OCI-LY1 (cell line): ENCODE measurements around the gene NOC3L.

Experiments used
- H2AFZ ChIP-seq: fragments of 200-600 bp; sonication (generic), shearing (Covaris generic); 2 replicates; pipeline ENCODE4 v1.6.0; 2014; ENCODE audit warnings: antibody characterized with exemption, mild to moderate bottlenecking, low read length
- H3F3A ChIP-seq: fragments of 200-600 bp; sonication (generic), shearing (Covaris generic); 2 replicates; pipeline ENCODE4 v1.6.0; 2014; ENCODE audit warnings: mild to moderate bottlenecking, antibody characterized with exemption, low read length, moderate library complexity; ENCODE audit not compliant: insufficient read depth
- H3K27ac ChIP-seq: fragments of 200-600 bp; sonication (generic); 2 replicates; pipeline ENCODE4 v1.5.1; 2014; ENCODE audit warnings: low read length, mixed run types, mild to moderate bottlenecking, low read depth; ENCODE audit not compliant: poor library complexity, severe bottlenecking
- H3K27me3 ChIP-seq: fragments of 200-600 bp; sonication (generic); 2 replicates; pipeline ENCODE4 v1.6.0; 2014; ENCODE audit warnings: antibody characterized with exemption, mild to moderate bottlenecking, low read length, moderate library complexity; ENCODE audit not compliant: insufficient read depth
- H3K36me3 ChIP-seq: fragments of 200-600 bp; sonication (generic); 2 replicates; pipeline ENCODE4 v1.6.1; 2014; ENCODE audit warnings: mild to moderate bottlenecking, antibody characterized with exemption, low read length, moderate library complexity, mixed read lengths; ENCODE audit not compliant: insufficient read depth
- H3K4me1 ChIP-seq: fragments of 200-600 bp; sonication (generic); 2 replicates; pipeline ENCODE4 v1.5.1; 2014; ENCODE audit warnings: mild to moderate bottlenecking, low read length, moderate library complexity; ENCODE audit not compliant: insufficient read depth, severe bottlenecking
- H3K4me2 ChIP-seq: fragments of 200-600 bp; sonication (generic), shearing (Covaris generic); 2 replicates; pipeline ENCODE4 v1.6.1; 2014; ENCODE audit warnings: low read length
- H3K4me3 ChIP-seq: fragments of 200-600 bp; sonication (generic); 2 replicates; pipeline ENCODE4 v1.5.1; 2014; ENCODE audit warnings: low read length, low read depth, mild to moderate bottlenecking, mixed read lengths; ENCODE audit not compliant: poor library complexity, severe bottlenecking
- H3K79me2 ChIP-seq: fragments of 200-600 bp; shearing (Covaris generic); 2 replicates; pipeline ENCODE4 v1.6.1; 2016; ENCODE audit warnings: mixed run types, low read length, mixed read lengths; ENCODE audit not compliant: insufficient read depth
- H3K9ac ChIP-seq: fragments of 200-600 bp; sonication (generic), shearing (Covaris generic); 2 replicates; pipeline ENCODE4 v1.6.1; 2014; ENCODE audit warnings: mild to moderate bottlenecking, low read length, mixed read lengths
- H3K9me2 ChIP-seq: fragments of 200-600 bp; sonication (generic), shearing (Covaris generic); 2 replicates; pipeline ENCODE4 v1.6.1; 2014; ENCODE audit warnings: low read depth, mild to moderate bottlenecking, low read length, mixed read lengths
- H3K9me3 ChIP-seq: fragments of 200-600 bp; shearing (Covaris generic); 2 replicates; pipeline ENCODE4 v1.6.1; 2014; ENCODE audit warnings: low read length, mixed read lengths
- H4K20me1 ChIP-seq: fragments of 200-600 bp; sonication (generic), shearing (Covaris generic); 2 replicates; pipeline ENCODE4 v1.6.0; 2016; ENCODE audit warnings: mild to moderate bottlenecking, low read length; ENCODE audit not compliant: insufficient read depth
- EZH2 ChIP-seq: fragments of 200-600 bp; sonication (generic), shearing (Covaris generic); IDR thresholded peaks from 2 replicates; pipeline ENCODE4 v1.8.0; 2017; ENCODE audit warnings: borderline replicate concordance, mixed run types, mild to moderate bottlenecking, antibody characterized with exemption, low read length, moderate library complexity, mixed read lengths
- TF ChIP-seq, protein P1 (sequence below): fragments of 200-600 bp; sonication (generic), shearing (Covaris generic); IDR thresholded peaks from 2 replicates; pipeline ENCODE4 v1.5.1; 2017; ENCODE audit warnings: mild to moderate bottlenecking, antibody characterized with exemption, low read length, moderate library complexity, mixed read lengths

The NOC3L gene

DNA sequence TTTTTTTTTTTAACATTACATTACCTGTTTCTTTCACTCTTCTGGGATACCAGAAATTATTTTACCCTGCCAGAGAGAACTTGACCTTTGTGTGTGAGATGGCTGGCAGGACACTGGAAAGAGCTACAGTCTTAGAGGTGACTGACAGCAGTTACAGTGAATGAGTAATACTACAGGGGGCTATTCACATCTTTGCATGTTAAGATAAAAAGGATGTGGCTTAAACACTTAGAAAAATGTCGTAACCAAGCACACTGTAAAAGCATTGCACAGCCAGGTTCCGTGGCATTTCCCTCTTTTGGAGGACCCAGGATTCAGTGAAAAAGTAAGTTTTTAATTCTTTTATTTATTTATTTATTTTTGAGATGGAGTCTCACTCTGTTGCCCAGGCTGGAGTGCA, 20.8 kb upstream of the NOC3L start:
- no peaks in the 10 kb centered on the region for H3K36me3 ChIP-seq
- no peak overlapping the region for H3K4me3 ChIP-seq
- no peaks in the 10 kb centered on the region for H3K9me3 ChIP-seq
- no peaks in the 10 kb centered on the region for H3F3A ChIP-seq
- H3K79me2 ChIP-seq = no peaks in the 10 kb centered on the region
- no peak for TF ChIP-seq EZH2
- TF ChIP-seq, protein P1, sequence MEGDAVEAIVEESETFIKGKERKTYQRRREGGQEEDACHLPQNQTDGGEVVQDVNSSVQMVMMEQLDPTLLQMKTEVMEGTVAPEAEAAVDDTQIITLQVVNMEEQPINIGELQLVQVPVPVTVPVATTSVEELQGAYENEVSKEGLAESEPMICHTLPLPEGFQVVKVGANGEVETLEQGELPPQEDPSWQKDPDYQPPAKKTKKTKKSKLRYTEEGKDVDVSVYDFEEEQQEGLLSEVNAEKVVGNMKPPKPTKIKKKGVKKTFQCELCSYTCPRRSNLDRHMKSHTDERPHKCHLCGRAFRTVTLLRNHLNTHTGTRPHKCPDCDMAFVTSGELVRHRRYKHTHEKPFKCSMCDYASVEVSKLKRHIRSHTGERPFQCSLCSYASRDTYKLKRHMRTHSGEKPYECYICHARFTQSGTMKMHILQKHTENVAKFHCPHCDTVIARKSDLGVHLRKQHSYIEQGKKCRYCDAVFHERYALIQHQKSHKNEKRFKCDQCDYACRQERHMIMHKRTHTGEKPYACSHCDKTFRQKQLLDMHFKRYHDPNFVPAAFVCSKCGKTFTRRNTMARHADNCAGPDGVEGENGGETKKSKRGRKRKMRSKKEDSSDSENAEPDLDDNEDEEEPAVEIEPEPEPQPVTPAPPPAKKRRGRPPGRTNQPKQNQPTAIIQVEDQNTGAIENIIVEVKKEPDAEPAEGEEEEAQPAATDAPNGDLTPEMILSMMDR = no peak
- no peak overlapping the region for H3K27ac ChIP-seq
- no peaks in the 10 kb centered on the region for H3K27me3 ChIP-seq
- no peak overlapping the region for H2AFZ ChIP-seq
- no peak overlapping the region for H3K9ac ChIP-seq
- H3K9me2 ChIP-seq = no peaks in the 10 kb centered on the region
- no peaks in the 10 kb centered on the region for H3K4me1 ChIP-seq
- H3K4me2 ChIP-seq = no peak overlapping the region
- no peaks in the 10 kb centered on the region for H4K20me1 ChIP-seq

DNA sequence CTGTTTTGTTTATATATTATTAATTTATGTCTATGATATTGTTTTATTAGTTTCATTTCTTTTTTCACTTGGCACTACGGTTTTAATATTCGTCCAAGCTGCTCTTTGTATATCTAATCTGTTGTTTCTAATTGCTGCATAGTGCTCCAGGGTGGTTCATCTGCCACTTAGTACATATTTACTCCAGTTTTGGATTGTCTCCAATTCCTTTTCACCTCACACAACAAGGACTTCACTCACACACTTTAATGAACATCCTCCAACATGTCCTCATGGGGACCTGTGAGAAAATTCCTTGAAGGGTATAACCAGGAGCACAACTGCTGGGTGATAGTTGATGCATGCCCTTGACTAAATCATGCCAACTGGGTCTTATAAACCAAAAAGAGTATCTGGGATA, 14.1 kb upstream of the NOC3L start:
- Histone ChIP-seq H3K27me3 (no peaks in the 10 kb centered on the region), H3K9ac (no peak overlapping the region), H2AFZ (no peak overlapping the region), H3K4me2 (no peak overlapping the region), H3K9me2 (no peaks in the 10 kb centered on the region), H3K9me3 (no peaks in the 10 kb centered on the region), H3K79me2 (no peaks in the 10 kb centered on the region), H3K4me1 (no peaks in the 10 kb centered on the region), H3K36me3 (no peaks in the 10 kb centered on the region), H3K4me3 (no peak overlapping the region), H3K27ac (no peak overlapping the region), H4K20me1 (no peaks in the 10 kb centered on the region), H3F3A (no peaks in the 10 kb centered on the region)
- TF ChIP-seq, protein P1 = no peak
- TF ChIP-seq EZH2 = no peak

DNA sequence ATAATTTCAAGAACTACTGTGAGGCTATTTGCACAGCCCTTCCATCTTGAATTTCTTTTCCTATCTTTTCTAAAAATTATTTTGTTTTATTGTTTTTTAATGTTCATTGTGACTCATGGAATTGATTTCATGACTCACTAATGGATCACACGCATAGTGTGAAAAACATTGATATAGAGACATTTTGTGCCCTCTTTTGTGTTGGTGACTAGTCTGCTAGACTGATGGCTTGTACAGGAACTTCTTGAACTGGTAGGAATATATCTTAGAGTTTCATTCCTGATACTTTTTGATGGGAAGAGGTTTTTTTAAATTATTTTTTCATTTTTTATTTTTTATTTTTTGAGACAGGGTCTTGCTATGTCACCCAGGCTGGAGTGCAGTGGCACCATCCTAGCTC, 12.6 kb upstream of the NOC3L start:
- no peak for TF ChIP-seq EZH2
- TF ChIP-seq, protein P1 = no peak
- Histone ChIP-seq H3K9ac (no peak overlapping the region), H2AFZ (no peak overlapping the region), H3K27me3 (no peaks in the 10 kb centered on the region), H3K4me2 (no peak overlapping the region), H3K27ac (no peak overlapping the region), H3K4me1 (no peaks in the 10 kb centered on the region), H3K36me3 (no peaks in the 10 kb centered on the region), H3F3A (no peaks in the 10 kb centered on the region), H3K9me2 (no peaks in the 10 kb centered on the region), H4K20me1 (no peaks in the 10 kb centered on the region), H3K4me3 (no peak overlapping the region), H3K79me2 (no peaks in the 10 kb centered on the region), H3K9me3 (no peaks in the 10 kb centered on the region)
